ENCODE measurements around the gene SH2D2A.
A peak's percentile ranks its signal among the peaks of the same experiment; 100 is the strongest.

Gene SH2D2A

DNA sequence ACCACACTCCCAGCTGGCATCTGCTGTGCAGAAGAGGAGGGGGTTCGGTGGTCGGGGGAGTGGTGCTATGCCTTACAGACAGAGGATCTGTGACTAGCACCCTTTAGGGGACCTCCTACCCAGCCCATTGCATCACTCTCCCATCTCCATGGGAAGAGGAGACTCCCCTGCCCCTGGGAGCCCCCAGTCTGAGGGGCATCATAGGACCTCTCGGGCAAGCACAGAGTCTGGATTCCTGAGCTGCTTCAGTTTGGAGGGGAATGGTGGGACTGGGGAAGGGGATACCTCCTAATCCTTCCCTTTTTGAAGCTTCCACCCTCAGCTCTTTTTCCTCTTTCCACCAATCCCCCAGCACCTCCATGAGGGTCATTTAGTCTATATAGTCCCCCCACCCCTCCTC lies 40.9 kb upstream of the SH2D2A start:
- TF ChIP-seq, protein P1, sequence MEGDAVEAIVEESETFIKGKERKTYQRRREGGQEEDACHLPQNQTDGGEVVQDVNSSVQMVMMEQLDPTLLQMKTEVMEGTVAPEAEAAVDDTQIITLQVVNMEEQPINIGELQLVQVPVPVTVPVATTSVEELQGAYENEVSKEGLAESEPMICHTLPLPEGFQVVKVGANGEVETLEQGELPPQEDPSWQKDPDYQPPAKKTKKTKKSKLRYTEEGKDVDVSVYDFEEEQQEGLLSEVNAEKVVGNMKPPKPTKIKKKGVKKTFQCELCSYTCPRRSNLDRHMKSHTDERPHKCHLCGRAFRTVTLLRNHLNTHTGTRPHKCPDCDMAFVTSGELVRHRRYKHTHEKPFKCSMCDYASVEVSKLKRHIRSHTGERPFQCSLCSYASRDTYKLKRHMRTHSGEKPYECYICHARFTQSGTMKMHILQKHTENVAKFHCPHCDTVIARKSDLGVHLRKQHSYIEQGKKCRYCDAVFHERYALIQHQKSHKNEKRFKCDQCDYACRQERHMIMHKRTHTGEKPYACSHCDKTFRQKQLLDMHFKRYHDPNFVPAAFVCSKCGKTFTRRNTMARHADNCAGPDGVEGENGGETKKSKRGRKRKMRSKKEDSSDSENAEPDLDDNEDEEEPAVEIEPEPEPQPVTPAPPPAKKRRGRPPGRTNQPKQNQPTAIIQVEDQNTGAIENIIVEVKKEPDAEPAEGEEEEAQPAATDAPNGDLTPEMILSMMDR (IDR thresholded peaks at IDR 0.05; ENCODE audit: control insufficient read depth, extremely low read depth, insufficient read depth), result no peak
- no peak overlapping the region for H3K4me3 ChIP-seq (ENCODE audit: low read depth, low read length)
- no peak for DNase-seq (ENCODE audit: low read depth)

DNA sequence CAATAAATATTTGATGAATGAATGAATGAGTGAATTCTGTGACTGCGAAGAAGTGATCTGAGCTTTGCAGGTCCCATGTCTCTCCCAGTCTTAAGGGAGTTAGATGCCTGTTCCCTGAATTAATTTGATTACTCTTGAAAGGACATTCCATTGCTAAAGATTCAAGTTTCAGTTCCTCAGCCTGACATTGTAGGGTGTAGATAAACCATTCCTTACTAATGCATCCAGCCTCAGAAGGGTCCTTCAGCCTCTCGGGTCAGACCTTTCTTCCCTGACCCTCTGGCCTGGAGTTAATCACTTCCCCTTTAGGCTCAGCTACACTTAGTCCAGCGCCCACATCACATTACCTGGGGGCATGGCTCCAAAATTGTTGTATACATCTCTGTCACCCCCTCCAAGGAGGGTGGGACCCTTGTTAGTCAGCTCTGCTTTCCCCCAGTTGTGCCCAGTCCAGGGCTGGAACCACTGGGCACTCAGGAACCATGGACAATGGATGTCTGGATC lies 39.7 kb upstream of the SH2D2A start:
- no peak overlapping the region for H3K4me3 ChIP-seq (ENCODE audit: low read depth, low read length)
- TF ChIP-seq, protein P1 (IDR thresholded peaks at IDR 0.05; ENCODE audit: control insufficient read depth, extremely low read depth, insufficient read depth), result no peak
- no peak for DNase-seq (ENCODE audit: low read depth)

DNA sequence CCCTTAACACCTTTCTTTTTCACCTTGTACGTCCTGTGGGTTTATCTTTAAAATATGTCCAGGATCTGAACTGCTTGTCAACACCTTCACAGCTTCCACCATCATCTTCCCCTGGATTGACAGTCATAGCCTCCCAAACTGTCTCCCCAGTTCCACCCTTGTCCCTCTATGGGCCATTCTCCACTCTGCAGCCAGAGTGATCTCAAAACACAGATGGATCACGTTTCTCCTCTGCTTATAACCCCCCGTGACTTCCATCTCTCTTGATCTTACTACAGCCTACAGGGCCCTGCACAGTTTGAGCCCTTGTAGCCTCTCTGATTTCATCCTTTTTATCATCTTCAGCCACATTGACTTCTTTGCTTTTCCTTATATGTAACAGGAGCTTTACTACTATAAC lies 38.0 kb upstream of the SH2D2A start:
- TF ChIP-seq, protein P1 (IDR thresholded peaks at IDR 0.05; ENCODE audit: control insufficient read depth, extremely low read depth, insufficient read depth), result no peak
- H3K4me3 ChIP-seq (ENCODE audit: low read depth, low read length), result no peak overlapping the region
- DNase-seq (ENCODE audit: low read depth), result no peak

DNA sequence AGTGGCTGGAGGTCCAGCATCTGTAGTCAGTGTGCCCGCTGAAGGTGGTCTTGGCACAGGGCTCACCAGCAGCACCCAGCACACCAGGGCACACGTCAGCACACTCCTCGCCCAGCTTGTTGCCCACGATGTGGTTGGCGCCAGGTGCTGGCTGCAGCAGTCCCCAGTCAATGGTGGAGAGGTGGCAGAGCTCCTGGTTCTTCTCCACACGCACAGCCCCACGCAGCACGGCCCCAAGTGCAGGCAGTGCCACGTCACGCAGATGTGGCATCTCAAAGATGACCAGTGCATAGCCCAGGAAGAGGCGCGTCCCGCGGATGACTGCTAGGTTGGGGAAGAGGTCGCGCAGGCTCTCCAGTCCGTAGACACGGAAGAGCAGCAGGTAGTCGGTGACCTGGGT lies 37.1 kb upstream of the SH2D2A start:
- DNase-seq (ENCODE audit: low read depth), result no peak
- TF ChIP-seq, protein P1 (IDR thresholded peaks at IDR 0.05; ENCODE audit: control insufficient read depth, extremely low read depth, insufficient read depth), result no peak
- H3K4me3 ChIP-seq (ENCODE audit: low read depth, low read length), result no peak overlapping the region

DNA sequence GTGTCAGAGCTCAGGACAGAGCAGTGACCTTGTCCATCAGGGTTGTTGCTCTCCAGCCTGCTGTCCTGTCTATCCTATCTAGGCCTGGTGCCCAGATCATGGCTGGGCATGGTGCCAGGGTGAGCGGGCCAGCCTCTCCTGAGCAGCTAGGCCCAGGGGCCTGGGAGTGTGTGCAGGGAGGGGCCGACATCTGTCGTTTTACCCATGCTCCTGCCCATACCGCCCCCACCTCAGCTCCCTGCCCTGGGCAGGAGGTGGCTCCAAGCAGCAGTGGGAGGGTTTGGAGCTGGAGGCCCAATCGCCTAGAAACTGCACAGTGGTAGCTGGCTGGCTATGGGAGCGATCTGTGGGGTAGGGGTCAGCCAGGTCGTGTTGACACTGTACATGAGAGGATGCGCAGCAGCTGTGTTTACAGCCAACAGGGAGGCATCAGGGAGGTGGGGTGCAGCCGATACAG lies 35.8 kb upstream of the SH2D2A start:
- DNase-seq (ENCODE audit: low read depth), result peak; percentile 44
- TF ChIP-seq, protein P1 (IDR thresholded peaks at IDR 0.05; ENCODE audit: control insufficient read depth, extremely low read depth, insufficient read depth), result no peak
- H3K4me3 ChIP-seq (ENCODE audit: low read depth, low read length), result no peak overlapping the region

DNA sequence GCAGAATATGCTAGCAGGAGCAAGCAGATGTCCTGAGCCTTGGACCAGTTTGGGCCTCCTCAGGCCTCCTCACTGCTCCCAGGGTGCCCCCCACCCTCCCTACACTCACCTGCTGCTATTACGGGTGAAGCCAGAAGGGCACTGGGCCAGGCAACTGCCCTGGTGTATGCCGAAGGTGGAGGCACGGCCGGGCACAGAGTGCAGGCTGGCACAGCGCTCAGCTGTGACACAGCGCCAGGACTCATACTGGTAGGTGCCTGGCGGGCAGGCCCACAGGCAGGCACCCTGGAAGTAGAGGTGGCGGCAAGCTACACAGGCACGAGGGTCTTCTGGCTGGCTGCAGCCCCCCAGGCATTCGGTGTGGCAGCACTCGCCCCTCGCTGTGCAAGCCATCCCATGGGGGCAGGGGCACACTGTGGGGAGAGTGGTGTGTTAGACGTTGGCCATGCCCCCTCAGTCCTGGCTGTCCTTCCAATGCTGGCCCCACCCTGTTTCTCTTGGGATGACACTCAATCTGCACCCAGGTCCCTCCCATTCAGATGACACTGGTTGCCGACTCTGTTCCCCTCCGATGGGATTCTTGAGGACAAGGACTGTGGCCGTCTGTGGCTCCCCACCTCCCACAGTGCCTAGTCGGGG lies 35.2 kb upstream of the SH2D2A start:
- TF ChIP-seq, protein P1 (IDR thresholded peaks at IDR 0.05; ENCODE audit: control insufficient read depth, extremely low read depth, insufficient read depth), result no peak
- no peak for DNase-seq (ENCODE audit: low read depth)
- no peak overlapping the region for H3K4me3 ChIP-seq (ENCODE audit: low read depth, low read length)

DNA sequence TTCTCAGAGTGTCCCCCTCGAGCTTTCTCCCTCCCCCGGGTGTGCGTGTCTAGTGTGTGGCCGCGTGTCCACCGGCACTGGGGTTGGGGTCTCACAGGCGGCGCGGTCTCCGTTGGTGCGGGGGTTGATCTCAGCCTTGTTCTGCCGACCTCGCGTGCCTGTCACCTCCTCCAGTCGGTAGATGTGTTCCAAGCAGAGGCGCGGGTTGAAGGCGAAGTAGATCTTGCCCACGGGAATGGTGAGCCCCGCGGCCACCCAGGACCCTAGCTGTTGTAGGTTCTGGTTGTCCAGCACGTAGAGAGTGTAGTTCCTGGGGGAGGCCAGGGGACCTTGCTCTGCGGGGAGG lies 32.5 kb upstream of the SH2D2A start:
- TF ChIP-seq, protein P1 (IDR thresholded peaks at IDR 0.05; ENCODE audit: control insufficient read depth, extremely low read depth, insufficient read depth), result no peak
- H3K4me3 ChIP-seq (ENCODE audit: low read depth, low read length), result no peak overlapping the region
- no peak for DNase-seq (ENCODE audit: low read depth)

Measured in LNCaP clone FGC (cell line).